Peyer's patch (tissue), 4 donors: ENCODE data around the gene ZFPM1. TPM values are rescaled to one million over a fixed set of nuclear protein-coding genes. Genes with fewer than 3 reads are reported as not detected.

ENCODE experiments used
- DNase-seq, 3 donors: peaks; one replicate each; pipeline ENCODE4 v3.0.0-alpha.2; 2017 to 2019
- H3K27ac ChIP-seq, 4 donors: fragments of 200-600 bp; sonication (generic); one replicate each; pipeline ENCODE4 v1.5.1; 2016 to 2019
- H3K27me3 ChIP-seq, 2 donors: fragments of 200-600 bp; sonication (generic); one replicate each; pipeline ENCODE4 v1.5.1; 2019
- H3K36me3 ChIP-seq, 3 donors: fragments of 200-600 bp; sonication (generic); one replicate each; pipeline ENCODE4 v1.5.1; 2016 to 2019
- H3K4me1 ChIP-seq, 4 donors: fragments of 200-600 bp; sonication (generic); one replicate each; pipeline ENCODE4 v1.5.1; 2016 to 2019
- H3K4me3 ChIP-seq, 4 donors: fragments of 200-600 bp; sonication (generic); 1 replicate in 3 of 4; 2 replicates in 1 of 4; pipeline ENCODE4 v1.5.1; 2016 to 2019; ENCODE audit warnings: mild to moderate bottlenecking in 1 of 4
- H3K9me3 ChIP-seq, 4 donors: fragments of 200-600 bp; sonication (generic); one replicate each; pipeline ENCODE4 v1.5.1; 2016 to 2019; ENCODE audit warnings: mild to moderate bottlenecking in 1 of 4
- CTCF ChIP-seq, 6 experiments: fragments of 450-650 bp in 4 of 6; fragments of 200-600 bp in 2 of 6; sonication (generic) in 1 of 6; IDR thresholded peaks; one replicate each; pipeline ENCODE4 v1.5.1; 2017 to 2019; ENCODE audit warnings: antibody characterized with exemption in 6 of 6, mild to moderate bottlenecking in 3 of 6, moderate library complexity in 1 of 6
- POLR2A ChIP-seq, 2 donors: fragments of 450-650 bp; IDR thresholded peaks; one replicate each; pipeline ENCODE4 v1.5.1; 2017; ENCODE audit warnings: antibody characterized with exemption in 2 of 2, mild to moderate bottlenecking in 2 of 2, moderate library complexity in 2 of 2
- total RNA-seq, 4 donors: library from RNA; depleted of rRNA; stranded (reverse); fragments of >200 nt; gene quantifications; one replicate each; pipeline ENCODE4 v1.1.0, GENCODE V29; 2016

The ZFPM1 gene
- total RNA-seq, 4 donors from 2014 or later, result 3.0 to 7.9 (median 4.9) TPM

DNA sequence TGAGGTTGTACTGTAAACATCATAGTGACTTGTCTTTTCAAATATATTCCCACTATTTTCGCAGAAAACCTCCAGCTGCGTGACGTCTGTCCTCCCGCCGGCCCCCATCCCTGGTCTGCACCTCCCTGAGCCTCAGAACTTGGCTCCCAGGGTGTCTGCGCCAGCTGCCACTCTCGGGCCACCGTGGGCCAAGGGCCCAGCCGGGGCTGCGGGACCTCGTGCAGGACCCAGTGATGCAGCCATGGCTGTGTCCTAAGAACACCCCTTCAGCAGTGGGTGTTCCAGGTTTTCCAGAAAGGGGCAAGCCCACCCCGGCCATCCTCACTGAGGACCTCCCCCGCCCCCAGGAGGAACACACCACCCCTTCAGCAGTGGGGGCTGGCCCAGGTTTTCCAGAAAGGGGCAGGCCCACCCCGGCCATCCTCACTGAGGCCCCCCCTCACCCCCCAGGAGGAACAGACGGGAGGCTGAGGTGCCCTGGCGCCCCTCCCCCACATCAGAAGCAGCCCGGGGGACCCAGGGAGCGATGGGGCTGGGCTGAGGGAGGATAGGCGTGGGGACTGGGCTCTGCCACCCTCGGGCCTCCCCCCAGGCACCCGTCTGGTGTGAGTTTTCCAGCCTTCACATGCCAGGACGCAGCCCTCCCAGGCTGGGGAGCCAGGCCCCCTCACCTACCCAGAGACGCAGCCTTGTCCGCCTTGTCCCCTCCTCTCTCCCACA lies 12.2 kb upstream of the ZFPM1 start:
- Histone ChIP-seq H3K4me3 (no peak overlapping the region), H3K27ac (no peak overlapping the region), H3K27me3 (no peaks in the 10 kb centered on the region), H3K4me1 (peaks cover 0 to 13% (median 6%) of the 10 kb centered on the region in 4 donors), H3K9me3 (no peaks in the 10 kb centered on the region), H3K36me3 (no peaks in the 10 kb centered on the region)
- TF ChIP-seq POLR2A (IDR thresholded peaks at IDR 0.05), result no peak
- TF ChIP-seq CTCF (IDR thresholded peaks at IDR 0.05), result no peak
- DNase-seq, result no peak

- H3K4me3 ChIP-seq, result no peak overlapping the region
- no peaks in the 10 kb centered on the region for H3K9me3 ChIP-seq
- H3K36me3 ChIP-seq, result no peaks in the 10 kb centered on the region
- H3K27me3 ChIP-seq, result no peaks in the 10 kb centered on the region
- H3K4me1 ChIP-seq, result peaks cover 0 to 13% (median 6%) of the 10 kb centered on the region in 4 donors
- TF ChIP-seq CTCF (IDR thresholded peaks at IDR 0.05), result no peak
- TF ChIP-seq POLR2A (IDR thresholded peaks at IDR 0.05), result no peak
- DNase-seq, result no peak
- no peak overlapping the region for H3K27ac ChIP-seq
Observed at GRCh38 chr16:88441460-88441859, 11.6 kb upstream of the ZFPM1 start.

- H3K27me3 ChIP-seq, result no peaks in the 10 kb centered on the region
- H3K4me1 ChIP-seq, result peaks cover 0 to 10% (median 4%) of the 10 kb centered on the region in 4 donors
- no peak for TF ChIP-seq POLR2A (IDR thresholded peaks at IDR 0.05)
- TF ChIP-seq CTCF (IDR thresholded peaks at IDR 0.05), result no peak
Observed at GRCh38 chr16:88442383-88442726, 10.7 kb upstream of the ZFPM1 start.

DNA sequence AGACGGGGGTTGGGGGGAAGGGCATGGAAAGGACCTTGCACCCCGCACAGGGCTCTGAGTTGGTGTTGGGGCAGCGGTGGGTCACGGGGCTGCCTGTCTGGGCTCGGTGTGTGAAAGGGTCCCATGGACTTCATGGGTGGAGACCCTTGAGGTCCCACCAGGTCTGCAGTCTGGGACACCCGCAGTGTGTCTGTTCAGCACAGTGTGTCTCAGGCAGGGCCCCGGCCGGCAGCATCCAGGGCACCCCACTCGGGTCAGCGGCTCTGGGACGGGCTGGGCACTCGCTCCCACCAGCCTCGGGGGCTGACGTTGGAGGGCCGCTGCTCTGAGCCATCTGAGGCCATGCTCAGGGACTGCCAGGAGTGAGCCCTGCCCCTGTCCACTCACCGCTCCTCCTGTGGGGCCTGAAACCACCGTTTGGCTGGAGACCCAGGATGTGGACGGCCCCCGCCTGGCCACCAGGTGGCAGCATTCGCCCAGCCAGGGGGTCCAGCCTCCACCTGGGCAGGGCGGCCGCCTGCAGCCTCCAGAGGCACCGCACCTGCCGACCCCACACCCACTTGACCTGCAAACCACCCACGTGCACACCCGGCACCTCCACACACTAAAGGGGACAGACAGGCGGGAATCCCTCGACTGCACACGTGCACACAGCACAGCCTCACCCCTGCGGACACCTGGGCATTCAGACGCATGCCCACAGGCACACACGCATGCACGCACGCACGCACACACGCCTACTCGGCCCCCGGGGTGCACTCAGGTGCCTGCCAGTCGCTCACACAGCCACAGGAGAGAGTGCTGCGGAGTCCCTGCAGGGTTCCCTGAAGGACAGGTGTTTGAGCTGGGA lies 10.1 kb upstream of the ZFPM1 start:
- H3K27ac ChIP-seq, result no peak overlapping the region
- peak; percentile 95 to 98 (median 98) for TF ChIP-seq CTCF (IDR thresholded peaks at IDR 0.05)
- TF ChIP-seq POLR2A (IDR thresholded peaks at IDR 0.05), result peak in 1 of 2 donors; percentile 17
- H3K4me3 ChIP-seq, result peak overlapping the region in 1 of 4 donors; percentile 18
- H3K9me3 ChIP-seq, result no peaks in the 10 kb centered on the region
- DNase-seq, result peak; percentile 74 to 88 (median 88)
- H3K36me3 ChIP-seq, result no peaks in the 10 kb centered on the region
- H3K4me1 ChIP-seq, result peaks cover 0 to 8% (median 2%) of the 10 kb centered on the region in 4 donors
- no peaks in the 10 kb centered on the region for H3K27me3 ChIP-seq

More at GRCh38 chr16:88442383-88442726, 10.7 kb upstream of the ZFPM1 start:
- Histone ChIP-seq H3K9me3 (no peaks in the 10 kb centered on the region), H3K27ac (no peak overlapping the region), H3K36me3 (no peaks in the 10 kb centered on the region), H3K4me3 (no peak overlapping the region)
- no peak for DNase-seq

DNA sequence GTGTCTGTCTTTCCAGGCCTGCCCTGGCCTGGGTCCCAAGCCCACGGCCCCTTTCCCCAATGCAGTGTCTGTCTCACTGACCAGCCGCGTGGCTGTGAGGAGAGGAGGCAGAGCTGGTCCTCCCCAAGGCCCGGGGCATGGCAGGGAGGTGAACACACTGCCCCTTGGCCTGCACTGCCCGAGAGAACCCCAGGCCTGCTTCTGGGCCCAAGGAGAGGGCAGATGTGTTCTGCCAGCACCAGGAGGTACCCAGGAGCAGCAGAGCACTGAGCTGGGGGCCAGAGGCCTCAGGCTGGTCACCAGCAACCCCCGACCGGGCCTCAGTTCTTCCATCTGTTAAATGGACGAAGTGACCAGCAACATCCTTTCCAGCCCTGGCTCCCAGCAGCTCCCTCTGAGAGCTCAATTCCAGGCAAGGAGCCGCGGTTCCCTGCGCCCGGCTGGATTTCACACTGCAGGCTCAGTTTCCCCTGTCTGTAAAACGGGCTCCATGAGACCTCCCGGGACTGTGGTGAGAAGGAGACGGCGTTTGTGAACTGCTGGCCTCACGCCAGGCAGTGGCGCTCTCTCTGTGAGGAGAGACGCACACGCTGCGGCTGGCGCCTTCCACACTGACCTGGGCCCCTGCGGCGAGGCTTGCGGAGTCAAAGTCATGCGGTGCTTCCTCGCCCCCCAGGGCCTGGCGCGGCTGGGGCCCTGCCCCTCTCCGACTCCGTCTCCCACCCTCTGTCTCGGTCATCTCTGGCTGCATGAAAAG lies 8.1 kb upstream of the ZFPM1 start:
- no peaks in the 10 kb centered on the region for H3K36me3 ChIP-seq
- H3K4me3 ChIP-seq, result no peak overlapping the region
- no peak for TF ChIP-seq POLR2A (IDR thresholded peaks at IDR 0.05)
- TF ChIP-seq CTCF (IDR thresholded peaks at IDR 0.05), result no peak
- no peak for DNase-seq
- no peaks in the 10 kb centered on the region for H3K9me3 ChIP-seq
- no peaks in the 10 kb centered on the region for H3K27me3 ChIP-seq
- H3K27ac ChIP-seq, result no peak overlapping the region
- H3K4me1 ChIP-seq, result peaks cover 0 to 17% (median 8%) of the 10 kb centered on the region in 4 donors
